GM23248 (cell line): Measurements from ENCODE around the gene GSDME.

Experiments
- EZH2 ChIP-seq: fragments of 200-600 bp; sonication (generic); IDR thresholded peaks from 2 replicates; pipeline ENCODE4 v1.6.1; 2018; ENCODE audit warnings: antibody characterized with exemption, mild to moderate bottlenecking; ENCODE audit not compliant: insufficient read depth, poor library complexity, severe bottlenecking
- EZH2phosphoT487 ChIP-seq: fragments of 200-600 bp; sonication (generic); IDR thresholded peaks from 2 replicates; pipeline ENCODE4 v1.6.1; 2018; ENCODE audit warnings: antibody characterized with exemption, moderate library complexity, mild to moderate bottlenecking, low read depth; ENCODE audit not compliant: insufficient read depth

DNA sequence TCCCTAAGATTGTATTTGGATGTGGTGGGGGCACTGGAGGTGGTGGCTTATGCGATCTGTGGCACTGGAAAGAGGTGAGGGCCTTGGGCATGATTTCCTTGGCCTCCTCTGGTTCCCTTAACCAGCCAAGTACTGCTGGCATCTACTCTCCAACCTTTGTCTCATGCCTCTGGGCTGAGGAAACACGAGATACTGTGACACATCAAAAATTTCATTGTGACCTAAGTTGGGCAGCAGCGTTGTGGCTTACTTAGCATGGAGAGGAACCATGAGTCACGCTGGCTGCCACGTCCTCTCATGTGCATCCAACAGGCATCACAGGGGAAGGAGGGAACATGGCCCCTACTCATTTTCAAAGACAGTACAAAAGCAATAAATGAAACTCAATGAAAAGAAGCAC is 29.7 kb upstream of the GSDME start:
- TF ChIP-seq EZH2phosphoT487 (no peak), EZH2 (no peak)
